Measurements from ENCODE around the gene HKDC1.
"Not testable (repeated sequence)": the region's sequence is repeated elsewhere in the genome, so short reads cannot be mapped to it uniquely, and the experiment has no call there.

Gene HKDC1

GRCh38 chr10:69243817-69244216 lies 23.7 kb downstream of the HKDC1 start:
- DNase-seq: no peak

- no peak for DNase-seq
Measured at GRCh38 chr10:69246036-69246435, 25.9 kb downstream of the HKDC1 start.

- DNase-seq: no peak
Measured at GRCh38 chr10:69246581-69247312, 26.6 kb downstream of the HKDC1 start.

- DNase-seq: no peak
Measured at GRCh38 chr10:69247313-69247710, 27.2 kb downstream of the HKDC1 start.

GRCh38 chr10:69248117-69248730 lies 28.1 kb downstream of the HKDC1 start:
- no peak for DNase-seq

GRCh38 chr10:69250041-69250440 lies 29.9 kb downstream of the HKDC1 start:
- no peak for DNase-seq

GRCh38 chr10:69251417-69251816 lies 31.3 kb downstream of the HKDC1 start:
- DNase-seq: not testable (repeated sequence)

- DNase-seq: no peak
Measured at GRCh38 chr10:69253171-69253570, 33.0 kb downstream of the HKDC1 start.

- DNase-seq: no peak
Measured at GRCh38 chr10:69254877-69255276, 34.7 kb downstream of the HKDC1 start.

- DNase-seq: no peak
Measured at GRCh38 chr10:69259547-69260243, 39.6 kb downstream of the HKDC1 start.

- DNase-seq: no peak
Measured at GRCh38 chr10:69261184-69261583, 41.1 kb downstream of the HKDC1 start.

GRCh38 chr10:69262292-69262751 lies 42.2 kb downstream of the HKDC1 start:
- DNase-seq: no peak

GRCh38 chr10:69265521-69265920 lies 45.4 kb downstream of the HKDC1 start:
- DNase-seq: no peak

- DNase-seq: no peak
Measured at GRCh38 chr10:69268761-69269416, 48.8 kb downstream of the HKDC1 start.

- DNase-seq: no peak
Measured at GRCh38 chr10:69269761-69270160, 49.6 kb downstream of the HKDC1 start.

GRCh38 chr10:69270990-69271389 lies 50.9 kb downstream of the HKDC1 start:
- no peak for DNase-seq

- no peak for DNase-seq
Measured at GRCh38 chr10:69272624-69273023, 52.5 kb downstream of the HKDC1 start.

GRCh38 chr10:69275444-69275843 lies 55.3 kb downstream of the HKDC1 start:
- no peak for DNase-seq

- DNase-seq: no peak
Measured at GRCh38 chr10:69276503-69276902, 56.4 kb downstream of the HKDC1 start.

- DNase-seq: no peak
Measured at GRCh38 chr10:69278446-69278963, 58.4 kb downstream of the HKDC1 start, which contains the start of gene HK1. HK1 (plus strand) TSS chr10:69278496.

- no peak for DNase-seq
Measured at GRCh38 chr10:69279110-69279509, 59.0 kb downstream of the HKDC1 start.

- DNase-seq: no peak
Measured at GRCh38 chr10:69281507-69282413, 61.6 kb downstream of the HKDC1 start.

Data from DMS153 (cell line).